HG03469 (cell line): ENCODE results near the gene RAI14.

ENCODE experiments used
- ATAC-seq: cut with Tn5 transposase; IDR thresholded peaks from one replicate; pipeline ENCODE4 v1.9.1; 2021; ENCODE audit warnings: mild to moderate bottlenecking, moderate library complexity, moderate number of reproducible peaks; ENCODE audit not compliant: unreplicated experiment

RAI14 gene

DNA sequence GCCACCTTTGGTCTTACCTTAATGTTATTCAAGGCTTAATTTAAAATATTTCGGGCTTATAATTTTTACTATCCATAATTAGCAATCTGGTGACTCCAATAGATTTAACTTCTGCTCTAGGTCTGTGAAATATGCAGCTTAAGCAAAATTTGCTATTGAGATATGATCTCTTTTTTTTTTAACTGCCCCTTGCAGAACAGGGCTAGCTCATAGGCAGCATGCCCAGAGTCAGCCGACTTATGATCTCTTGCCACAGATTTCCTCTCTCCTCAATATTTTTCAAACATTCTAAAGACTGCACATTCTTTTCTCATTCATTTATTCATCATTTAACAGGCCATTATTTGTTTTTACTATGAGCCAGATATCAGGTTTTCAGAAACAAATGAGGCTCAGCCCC, 187.4 kb downstream of the RAI14 start:
- no peak for ATAC-seq

- no peak for ATAC-seq
Observed at GRCh38 chr5:34844106-34844505, 188.0 kb downstream of the RAI14 start.

DNA sequence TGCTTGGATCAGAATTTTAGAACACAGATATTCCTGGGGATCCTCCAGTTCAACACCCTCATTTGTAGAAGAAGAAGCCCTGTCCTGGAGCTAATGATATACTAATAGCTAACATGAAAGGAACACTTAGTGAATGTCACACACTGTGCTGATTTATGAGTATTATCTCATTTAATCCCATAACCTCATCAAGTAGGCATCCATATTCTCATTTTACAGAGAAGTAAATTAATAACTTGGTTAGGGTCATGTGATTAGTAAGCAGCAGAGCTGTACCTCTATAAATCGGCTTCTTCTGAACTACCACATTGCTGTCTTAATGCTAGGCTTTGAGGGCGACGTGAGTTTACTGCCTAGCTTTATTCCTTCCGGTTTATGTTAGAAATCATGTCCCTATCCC, 188.9 kb downstream of the RAI14 start:
- no peak for ATAC-seq

DNA sequence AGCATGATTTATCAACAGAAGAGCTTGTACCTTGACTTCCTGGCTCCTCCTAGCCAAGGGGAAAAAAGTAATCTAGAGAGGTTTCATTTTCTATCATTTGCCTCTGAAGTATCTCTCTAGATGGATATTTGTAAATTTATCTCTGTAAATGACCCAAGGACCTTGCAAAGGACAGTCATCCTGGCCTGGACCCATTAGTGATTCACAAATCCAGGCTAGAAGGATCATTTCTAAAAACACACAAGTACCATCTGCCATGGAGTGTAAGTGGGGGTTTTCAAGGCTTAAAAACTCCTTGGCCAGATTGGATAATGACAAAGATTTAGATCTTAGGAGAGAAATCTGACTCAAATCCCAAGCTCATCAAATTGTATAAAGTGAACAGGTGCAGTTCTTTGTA, 190.9 kb downstream of the RAI14 start:
- ATAC-seq = no peak

DNA sequence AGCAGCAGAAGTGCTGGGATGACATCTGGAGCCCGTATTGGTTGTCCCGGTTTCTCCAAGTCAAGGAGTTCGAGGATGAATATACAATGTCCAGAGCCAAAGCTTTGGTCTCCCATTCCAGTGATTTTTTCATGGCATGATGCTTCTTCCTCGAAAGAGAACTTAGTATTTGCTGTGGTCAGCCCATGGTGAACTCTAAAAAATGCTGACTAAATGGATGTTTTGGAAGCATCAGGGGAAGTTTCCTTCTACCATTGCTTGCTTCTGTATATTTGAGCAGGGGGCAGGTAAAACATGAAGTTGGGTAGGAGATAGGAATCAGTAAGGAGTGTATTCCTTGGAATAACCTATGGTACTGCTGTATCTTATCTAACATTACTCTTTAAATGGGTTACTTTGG, 191.4 kb downstream of the RAI14 start:
- ATAC-seq = no peak

DNA sequence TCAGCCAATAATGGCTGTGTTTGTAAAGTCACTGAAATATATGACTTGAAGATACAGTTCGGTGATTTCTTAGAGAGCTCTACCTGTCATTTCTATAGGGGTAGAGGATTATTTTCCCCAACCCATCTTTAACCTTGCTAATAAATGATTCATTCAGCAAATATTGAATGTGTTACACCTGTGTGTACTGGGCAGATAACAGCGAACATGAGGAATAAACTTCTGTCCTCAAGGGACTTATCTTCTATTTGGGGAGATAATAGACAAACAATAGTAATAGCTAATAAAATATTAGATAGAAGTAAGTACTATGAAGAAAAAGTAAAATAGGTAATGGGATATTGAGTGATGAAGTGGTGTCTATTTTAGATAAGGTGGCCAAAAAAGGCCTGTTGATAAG, 192.1 kb downstream of the RAI14 start:
- ATAC-seq = no peak

DNA sequence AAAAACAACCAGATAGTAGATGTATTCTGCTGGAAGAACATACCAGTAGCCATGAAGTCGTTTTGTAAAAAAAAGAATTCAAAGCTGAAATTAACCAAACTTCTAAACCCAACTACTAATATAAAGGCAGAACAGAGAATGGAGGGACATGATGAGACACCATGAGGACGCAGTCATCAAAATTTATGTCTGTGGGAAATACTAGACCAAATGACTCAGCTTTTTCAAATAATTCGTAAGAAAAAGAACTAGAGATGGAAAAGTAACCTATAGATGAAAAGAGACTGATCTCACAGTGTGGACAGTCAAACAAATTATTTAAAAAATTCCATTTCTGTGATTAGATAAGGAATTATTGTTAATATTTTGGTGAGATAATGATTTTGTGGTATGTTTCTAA, 193.1 kb downstream of the RAI14 start:
- ATAC-seq = no peak

GRCh38 chr5:34854459-34855174, 198.5 kb downstream of the RAI14 start:
- peak; percentile 97 for ATAC-seq

- ATAC-seq = no peak
Observed at GRCh38 chr5:34857161-34857560, 201.0 kb downstream of the RAI14 start.

DNA sequence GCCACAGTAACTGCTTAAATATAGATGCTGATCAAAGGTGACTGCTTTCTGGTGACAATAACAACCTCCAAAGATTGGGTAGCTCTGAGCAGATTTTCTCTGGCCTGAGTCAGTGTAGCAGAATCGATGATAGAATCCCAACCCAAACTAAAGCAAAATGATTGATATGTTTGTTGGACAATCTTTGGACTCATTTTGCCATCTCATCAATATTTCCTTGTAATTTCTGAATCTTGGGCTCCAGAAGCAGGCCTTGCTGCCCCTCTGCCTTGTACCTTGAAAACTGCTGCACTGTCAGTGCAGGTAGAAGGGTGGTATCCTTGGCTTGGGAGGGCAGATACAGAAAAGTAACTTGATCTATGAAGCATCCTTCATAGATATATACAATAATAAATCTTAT, 201.8 kb downstream of the RAI14 start:
- no peak for ATAC-seq

GRCh38 chr5:34858790-34859189, 202.7 kb downstream of the RAI14 start:
- no peak for ATAC-seq

DNA sequence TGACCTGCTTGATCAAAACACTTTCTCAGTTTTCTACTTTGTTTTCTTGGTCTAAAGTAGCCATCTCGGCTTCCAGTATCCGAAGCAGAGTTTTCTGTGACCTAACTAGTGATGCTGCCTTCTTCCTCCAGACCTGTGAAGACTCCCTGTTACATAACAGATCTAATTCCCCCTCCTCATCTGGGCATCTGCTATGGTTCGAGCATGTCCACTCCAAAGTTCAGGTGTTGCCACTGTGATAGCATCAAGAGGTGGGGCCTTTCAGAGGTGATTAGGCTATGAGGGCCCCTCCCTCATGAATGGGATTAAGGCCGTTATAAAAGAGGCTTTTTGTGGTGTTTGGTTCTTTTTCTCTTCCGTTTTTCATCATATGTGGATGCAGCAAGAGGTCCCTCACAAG, 203.1 kb downstream of the RAI14 start:
- ATAC-seq = no peak

DNA sequence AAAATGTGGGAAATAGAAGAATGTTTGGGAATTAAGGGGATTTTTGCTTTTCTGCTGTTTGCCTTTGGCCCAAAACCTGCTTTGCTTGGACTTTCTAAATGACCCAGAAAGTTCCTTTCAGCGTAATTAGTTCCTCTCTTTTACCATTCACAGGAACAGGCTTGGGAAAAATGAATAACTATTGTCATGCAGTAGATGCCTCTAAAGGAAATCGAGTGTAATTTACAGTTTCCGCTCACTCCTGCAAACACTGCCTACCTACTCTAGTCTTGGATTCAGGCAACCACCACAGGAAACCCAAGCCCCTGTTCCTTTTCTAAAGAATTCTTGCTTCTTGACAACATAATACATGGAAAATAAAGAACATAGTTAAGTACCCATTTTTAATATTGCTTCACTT, 207.8 kb downstream of the RAI14 start:
- no peak for ATAC-seq

GRCh38 chr5:34865091-34865490, 209.0 kb downstream of the RAI14 start:
- ATAC-seq = no peak

DNA sequence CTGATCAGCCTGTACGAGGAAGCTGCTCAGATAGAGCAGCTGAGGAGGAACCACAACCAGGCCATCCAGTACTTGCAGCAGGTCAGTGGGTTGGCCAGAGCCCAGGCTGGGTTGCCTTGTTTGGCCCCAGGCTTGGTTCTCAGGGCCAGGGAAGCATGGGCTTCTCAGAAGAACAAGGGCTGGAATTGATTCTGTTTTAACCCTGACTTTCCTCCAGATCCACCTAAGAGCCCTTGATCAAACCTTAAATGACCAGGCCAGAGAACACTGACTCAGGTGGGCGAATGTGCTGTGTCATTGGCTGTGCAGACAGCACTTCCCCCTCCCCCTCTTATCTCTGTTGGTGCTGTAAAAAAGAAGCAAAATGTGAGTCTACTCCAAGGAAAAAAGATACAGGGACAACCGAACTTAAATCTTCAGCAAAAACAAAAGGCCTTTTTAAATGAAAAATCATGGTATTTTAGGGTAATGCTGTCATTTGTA, 210.9 kb downstream of the RAI14 start:
- no peak for ATAC-seq

DNA sequence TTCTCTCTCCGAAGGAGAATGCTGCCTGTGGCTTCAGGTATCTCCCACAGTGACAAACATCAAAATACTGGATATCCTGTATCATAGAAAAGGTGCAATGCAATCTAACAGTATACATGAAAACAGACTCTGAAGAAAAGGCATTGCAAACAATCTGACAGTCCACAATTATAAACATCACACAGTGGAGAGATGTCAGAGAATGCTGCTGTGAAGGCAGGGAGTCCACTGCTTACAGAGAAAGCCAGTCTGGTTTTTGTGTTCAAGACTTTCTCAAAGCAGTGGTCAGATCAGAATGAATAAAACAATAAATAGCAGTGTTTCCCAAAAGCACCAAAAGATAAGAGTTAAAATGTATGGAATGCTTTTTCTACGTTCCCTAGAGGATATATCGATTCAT, 211.5 kb downstream of the RAI14 start:
- ATAC-seq = no peak

DNA sequence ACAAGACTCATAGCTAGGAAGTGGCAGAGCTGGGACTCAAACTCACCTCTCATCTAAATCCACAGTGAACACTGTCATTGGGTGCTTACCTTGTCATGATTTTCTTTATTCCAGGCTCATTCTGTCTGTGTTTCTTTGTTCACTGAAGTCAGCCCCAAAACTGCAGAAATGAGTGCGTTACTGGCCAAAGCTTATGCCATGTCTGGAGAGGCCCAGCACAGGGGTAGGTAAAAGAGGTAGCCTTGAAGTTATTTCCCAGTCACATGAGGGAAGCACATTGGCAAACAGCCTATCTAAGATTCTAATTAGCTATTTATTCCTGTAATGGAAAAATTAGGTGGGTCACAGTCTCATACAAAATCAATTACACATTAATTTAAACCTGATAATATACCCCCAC, 212.7 kb downstream of the RAI14 start:
- no peak for ATAC-seq

DNA sequence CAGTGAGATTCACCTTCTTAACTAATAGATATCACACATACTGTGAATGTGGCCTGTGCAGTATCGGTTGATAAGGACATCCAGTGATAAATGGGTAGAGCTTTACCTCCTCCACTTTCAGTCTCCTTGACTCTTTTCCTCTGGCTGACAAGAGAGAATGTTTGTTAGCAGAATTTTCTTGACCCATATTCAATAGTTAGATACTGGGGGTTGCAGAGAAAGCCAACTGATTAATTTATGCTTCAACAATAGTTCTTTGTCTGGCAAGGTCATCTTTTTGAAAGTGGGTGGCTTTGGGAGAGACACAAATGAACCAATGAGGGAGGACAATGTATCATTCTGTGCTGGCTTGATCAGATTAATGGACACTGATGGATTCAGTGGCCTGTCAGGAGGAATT, 213.1 kb downstream of the RAI14 start:
- no peak for ATAC-seq

DNA sequence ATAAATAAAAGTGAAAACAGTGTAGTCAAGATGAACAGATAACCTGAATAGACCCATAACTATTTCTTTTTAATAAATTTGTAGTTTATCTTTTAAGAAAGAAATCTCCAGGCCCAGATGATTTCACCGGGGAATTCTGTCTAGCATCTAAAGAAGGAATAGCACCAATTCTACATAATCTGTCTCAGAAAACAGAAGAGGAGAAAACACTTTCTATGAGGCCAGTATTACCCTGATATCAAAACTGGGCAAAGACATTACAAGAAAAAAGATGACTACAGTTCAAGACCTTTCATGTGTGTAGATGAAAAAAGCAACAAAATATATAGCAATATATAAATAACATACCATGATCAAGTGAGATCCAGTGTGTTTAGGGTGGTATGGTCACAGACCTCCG, 214.3 kb downstream of the RAI14 start:
- no peak for ATAC-seq

DNA sequence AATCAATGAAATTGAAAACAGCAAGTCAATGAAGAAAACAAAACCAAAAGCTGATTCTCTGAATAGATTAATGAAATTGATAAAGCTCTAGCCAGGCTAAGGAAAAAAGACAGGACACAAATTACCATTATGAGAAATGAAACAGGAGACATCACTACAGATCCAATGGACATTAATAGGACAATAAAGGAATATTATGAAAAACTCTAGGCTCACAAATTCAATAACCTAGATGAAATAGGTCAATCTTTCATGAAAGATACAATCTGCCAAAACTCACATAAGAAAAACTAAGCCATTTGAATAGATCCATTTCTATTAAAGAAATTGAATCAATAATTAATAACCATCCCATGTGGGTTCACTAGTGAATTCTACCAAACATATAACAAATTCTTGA, 220.1 kb downstream of the RAI14 start:
- ATAC-seq = no peak

DNA sequence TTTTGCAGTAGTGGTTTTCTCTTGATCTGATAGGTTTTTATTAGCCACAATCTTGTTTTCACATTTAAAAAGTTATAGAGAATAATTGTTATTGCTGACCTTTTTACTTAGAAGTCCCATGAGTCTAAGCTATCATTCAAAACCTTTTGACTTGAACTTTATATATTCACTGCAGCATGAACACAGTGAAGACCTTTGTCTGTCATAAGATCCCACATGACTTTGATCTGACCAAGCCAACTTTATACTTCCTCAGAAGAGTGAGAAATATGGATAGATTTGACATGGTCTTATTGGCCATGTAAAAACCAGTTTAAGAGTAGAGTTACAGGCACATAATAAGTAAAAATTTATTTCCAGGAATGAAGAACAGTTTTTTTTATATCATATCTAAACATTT, 225.1 kb downstream of the RAI14 start:
- ATAC-seq = no peak
